ENCODE data around the gene MS4A4A. TPM values are rescaled to one million over a fixed set of nuclear protein-coding genes. Genes with fewer than 3 reads are reported as not detected.

MS4A4A gene
- total and polyA plus RNA-seq, 10 of the 15 experiments (the other 5 are each of a cell fraction or from before 2014, with no cell fraction given), result 0.10 to 2.4 (median 0.68) TPM

- TF ChIP-seq TCF7 (IDR thresholded peaks at IDR 0.05; ENCODE audit: borderline replicate concordance), result no peak
Observed at GRCh38 chr11:60251485-60252212, 28.8 kb upstream of the MS4A4A start (continued).

- H3K9me3 ChIP-seq (replicated peaks; ENCODE audit: control insufficient read depth, insufficient read depth, low read length), result peaks cover 11% of the 10 kb centered on the region; the same call in 2 of the 3 replicates
- H3K36me3 ChIP-seq (ENCODE audit: control insufficient read depth in 2 of 2, insufficient read depth in 2 of 2, low read length in 1 of 2), result no peaks in the 10 kb centered on the region
- intact Hi-C loops (cut with micrococcal nuclease; ENCODE audit: unreplicated experiment) (loop anchor here (5.0 to 10.0 kb wide), 3 partner anchors 75 to 268 kb away; no protein-coding TSS in a partner anchor), in situ Hi-C loops (cut with MboI) (loop anchor here (10.0 kb wide), 1 partner anchor 498 kb away; the partner anchor contains the start of gene STX3)
- FAIRE-seq (no peak), ATAC-seq (no peak), DNase-seq (ENCODE audit: low read depth, low spot score) (no peak)
- no peak overlapping the region for H3K27ac ChIP-seq (ENCODE audit: control insufficient read depth, insufficient read depth)
- H3K4me2 ChIP-seq (ENCODE audit: control insufficient read depth, insufficient read depth), result no peak overlapping the region
- ChIA-PET POLR2A (interaction anchor here (1.1 kb wide), 1 partner anchor 59 kb away, joined by 4 read pairs; no protein-coding TSS in a partner anchor), RAD21 (ENCODE audit: unreplicated experiment) (interaction anchor here (0.6 to 3.1 kb wide), 20 partner anchors 22 to 498 kb away, joined by 3 to 40 read pairs (median 8); partner anchors contain the start of gene STX3), SMC1A (ENCODE audit: uncharacterized antibody, unreplicated experiment) (interaction anchor here (0.8 to 3.4 kb wide), 34 partner anchors 11 to 499 kb away, joined by 3 to 36 read pairs (median 7); partner anchors contain the start of genes MRPL16 and MS4A6A), CTCF (interaction anchor here (0.6 to 3.3 kb wide), 46 partner anchors 8 to 661 kb away, joined by 3 to 66 read pairs (median 6); partner anchors contain the start of genes MS4A6A and TMEM109)
- TF ChIP-seq SMAD5 (IDR thresholded peaks at IDR 0.05; ENCODE audit: low read depth) (no peak), TAF1 (IDR thresholded peaks at IDR 0.05; ENCODE audit: borderline replicate concordance, low read depth, low read length) (no peak), SREBF2 (IDR thresholded peaks at IDR 0.05; ENCODE audit: low read length) (no peak), ZNF622 (IDR thresholded peaks at IDR 0.05) (no peak), CEBPB (IDR thresholded peaks at IDR 0.05; ENCODE audit: borderline replicate concordance in 1 of 2, low read depth in 2 of 2, low read length in 2 of 2) (no peak), IKZF1 (conservative IDR thresholded peaks at IDR 0.05) (no peak), HDGF (IDR thresholded peaks at IDR 0.05) (no peak), KDM1A (IDR thresholded peaks at IDR 0.05; ENCODE audit: borderline replicate concordance) (no peak), SP1 (IDR thresholded peaks at IDR 0.05; ENCODE audit: low read depth, low read length) (no peak)
- no peaks in the 10 kb centered on the region for H3K4me1 ChIP-seq (ENCODE audit: control insufficient read depth, insufficient read depth, low read length)
- no peaks in the 10 kb centered on the region for H4K20me1 ChIP-seq (ENCODE audit: control insufficient read depth, insufficient read depth)
- no TSS peak for BruUV-seq (replicated peaks)
- no peak overlapping the region for H2AFZ ChIP-seq (ENCODE audit: control insufficient read depth, low read depth, low read length)
- H3K4me3 ChIP-seq, result no peak overlapping the region
- WGBS (ENCODE audit: insufficient coverage, insufficient replicate concordance, low lambda C conversion rate, missing lambda C conversion rate), result 0% methylated on average over 2 of the region's 2 CpGs
- H3K27me3 ChIP-seq (replicated peaks in 1 of 2; ENCODE audit: control insufficient read depth in 2 of 2, insufficient read depth in 2 of 2, low read length in 1 of 2), result no peaks in the 10 kb centered on the region
- H3K79me2 ChIP-seq (ENCODE audit: control insufficient read depth, insufficient read depth, low read length), result no peaks in the 10 kb centered on the region
- no peak overlapping the region for H3K9ac ChIP-seq (ENCODE audit: control insufficient read depth, insufficient read depth, low read length)
Observed at GRCh38 chr11:60252213-60253108, 28.0 kb upstream of the MS4A4A start.

Data from GM12878 (cell line).